Neural progenitor cell (in vitro differentiated cells): Measurements from ENCODE around the gene SLC10A7.

Source experiments
- EZH2 ChIP-seq: fragments of 200-600 bp; sonication (generic); IDR thresholded peaks from 2 replicates; pipeline ENCODE4 v1.6.1; 2017; ENCODE audit warnings: antibody characterized with exemption, mild to moderate bottlenecking, moderate library complexity
- TF ChIP-seq, protein P1 (sequence below): fragments of 200-600 bp; sonication (generic); IDR thresholded peaks from 2 replicates; pipeline ENCODE4 v1.5.1; 2017; ENCODE audit warnings: antibody characterized with exemption, mild to moderate bottlenecking

GRCh38 chr4:146252969-146253611, 268.6 kb downstream of the SLC10A7 start:
- TF ChIP-seq, protein P1, sequence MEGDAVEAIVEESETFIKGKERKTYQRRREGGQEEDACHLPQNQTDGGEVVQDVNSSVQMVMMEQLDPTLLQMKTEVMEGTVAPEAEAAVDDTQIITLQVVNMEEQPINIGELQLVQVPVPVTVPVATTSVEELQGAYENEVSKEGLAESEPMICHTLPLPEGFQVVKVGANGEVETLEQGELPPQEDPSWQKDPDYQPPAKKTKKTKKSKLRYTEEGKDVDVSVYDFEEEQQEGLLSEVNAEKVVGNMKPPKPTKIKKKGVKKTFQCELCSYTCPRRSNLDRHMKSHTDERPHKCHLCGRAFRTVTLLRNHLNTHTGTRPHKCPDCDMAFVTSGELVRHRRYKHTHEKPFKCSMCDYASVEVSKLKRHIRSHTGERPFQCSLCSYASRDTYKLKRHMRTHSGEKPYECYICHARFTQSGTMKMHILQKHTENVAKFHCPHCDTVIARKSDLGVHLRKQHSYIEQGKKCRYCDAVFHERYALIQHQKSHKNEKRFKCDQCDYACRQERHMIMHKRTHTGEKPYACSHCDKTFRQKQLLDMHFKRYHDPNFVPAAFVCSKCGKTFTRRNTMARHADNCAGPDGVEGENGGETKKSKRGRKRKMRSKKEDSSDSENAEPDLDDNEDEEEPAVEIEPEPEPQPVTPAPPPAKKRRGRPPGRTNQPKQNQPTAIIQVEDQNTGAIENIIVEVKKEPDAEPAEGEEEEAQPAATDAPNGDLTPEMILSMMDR, result no peak
- no peak for TF ChIP-seq EZH2
